Stomach (tissue), 19 donors: ENCODE data around the gene TGM1. TPM values are rescaled to one million over a fixed set of nuclear protein-coding genes. Genes with fewer than 3 reads are reported as not detected.
A peak's percentile ranks its signal among the peaks of the same experiment; 100 is the strongest.

Experiments
- DNase-seq, 2 donors: peaks; one replicate each; pipeline versions ENCODE4 v3.0.0 to v3.0.0-alpha.2; 2013 to 2019
- H3K27ac ChIP-seq, 5 donors: fragments of 200-600 bp in 4 of 5; sonication (generic) in 4 of 5; one replicate each; pipeline ENCODE4 v1.5.1; 2013 to 2019; ENCODE audit warnings: mild to moderate bottlenecking in 1 of 5, moderate library complexity in 1 of 5
- H3K27me3 ChIP-seq, 3 donors: fragments of 200-600 bp; sonication (generic); one replicate each; pipeline ENCODE4 v1.5.1; 2017 to 2019; ENCODE audit warnings: mixed run types in 1 of 3
- H3K36me3 ChIP-seq, 4 donors: fragments of 200-600 bp; sonication (generic); 1 replicate in 3 of 4; 2 replicates in 1 of 4; pipeline ENCODE4 v1.5.1; 2016 to 2019
- H3K4me1 ChIP-seq, 4 donors: fragments of 200-600 bp; sonication (generic); one replicate each; pipeline ENCODE4 v1.5.1; 2016 to 2019
- H3K4me3 ChIP-seq, 4 donors: fragments of 200-600 bp; sonication (generic) in 3 of 4; one replicate each; pipeline ENCODE4 v1.5.1; 2016 to 2019; ENCODE audit warnings: mild to moderate bottlenecking in 1 of 4
- H3K9me3 ChIP-seq, 4 donors: fragments of 200-600 bp; sonication (generic); one replicate each; pipeline ENCODE4 v1.5.1; 2016 to 2019
- EP300 ChIP-seq: sonication (generic); formaldehyde crosslinking; IDR thresholded peaks from one replicate; pipeline ENCODE4 v1.6.1; 2017; ENCODE audit warnings: antibody characterized with exemption
- POLR2A ChIP-seq, 4 donors: fragments of 450-650 bp; IDR thresholded peaks; one replicate each; pipeline ENCODE4 v1.6.1; 2016; ENCODE audit warnings: antibody characterized with exemption in 4 of 4, control low read depth in 2 of 4, mild to moderate bottlenecking in 1 of 4, moderate library complexity in 1 of 4
- POLR2AphosphoS5 ChIP-seq, 3 donors: sonication (generic); formaldehyde crosslinking; IDR thresholded peaks; one replicate each; pipeline ENCODE4 v1.6.1; 2016; ENCODE audit warnings: antibody characterized with exemption in 3 of 3
- WGBS, 5 donors: extraction: QIAGEN DNeasy Blood & Tissue Kit in 3 of 5; methylation state at CpG; one replicate each; pipeline versions ENCODE4 v1.1.5 to v1.1.7; 2013 to 2018; 5-methylcytosine and 5-hydroxymethylcytosine counted together
- intact Hi-C: fragments of 100-400 bp; cut with DNase I; formaldehyde crosslinking; loops from one replicate; pipeline ENCODE4 v1.15.1; 2023; ENCODE audit warnings: low total_unique reads
- long read RNA-seq, 10 donors: transcript quantifications; one replicate each; lab custom pipeline, GENCODE V29; 2026
- polyA plus RNA-seq, 3 donors: library from polyadenylated mRNA; stranded (reverse); fragments of 200-250 nt; gene quantifications; one replicate each; pipeline ENCODE4 v1.2.3, GENCODE V29; 2013
- total RNA-seq, 5 donors: library from RNA; depleted of rRNA; stranded (reverse); fragments of >200 nt; gene quantifications; one replicate each; pipeline versions ENCODE4 v1.1.0 to v1.2.3, GENCODE V29; 2014 to 2016
- TF ChIP-seq, protein P1 (sequence below), 7 experiments: fragments of 450-650 bp in 4 of 7; fragments of 200-600 bp in 3 of 7; sonication (generic) in 3 of 7; IDR thresholded peaks; one replicate each; pipeline ENCODE4 v1.5.1; 2016 to 2019; ENCODE audit warnings: antibody characterized with exemption in 7 of 7, control low read depth in 2 of 7, mild to moderate bottlenecking in 1 of 7
- donor health status: healthy with polysubstance abuse.
- donor health status: Bipolar disorder and iron deficiency.
- donor health status: healthy.

Gene TGM1
- total RNA-seq (10 to 100 TPM in 1 of 5 donors, 1 to 10 TPM in 4; 2.6 to 11.7 (median 4.9) TPM), polyA plus RNA-seq (100 to 1,000 TPM in 1 of 3 donors, 1 to 10 TPM in 2; 1.7 to 131 (median 5.3) TPM)
- long read RNA-seq, donor 1, result 0 reads
- long read RNA-seq, donor 2, partial matches to known transcripts, result 0 of 1 reads
- long read RNA-seq, donor 2, other reads (novel, unspliced or antisense), result 0 of 1 reads
- long read RNA-seq, donor 3, partial matches to known transcripts, result 0 of 5 reads
- long read RNA-seq, donor 3, other reads (novel, unspliced or antisense), result 5 of 5 reads
- long read RNA-seq, donor 4, result 0 reads
- long read RNA-seq, donor 5, result 0 reads
- long read RNA-seq, donor 6, result 0 reads
- long read RNA-seq, donor 7, partial matches to known transcripts, result 0 of 1 reads
- long read RNA-seq, donor 7, other reads (novel, unspliced or antisense), result 0 of 1 reads
- long read RNA-seq, donor 8, result 0 reads
- long read RNA-seq, donor 9, result 0 reads
- long read RNA-seq, donor 10, result 0 reads

DNA sequence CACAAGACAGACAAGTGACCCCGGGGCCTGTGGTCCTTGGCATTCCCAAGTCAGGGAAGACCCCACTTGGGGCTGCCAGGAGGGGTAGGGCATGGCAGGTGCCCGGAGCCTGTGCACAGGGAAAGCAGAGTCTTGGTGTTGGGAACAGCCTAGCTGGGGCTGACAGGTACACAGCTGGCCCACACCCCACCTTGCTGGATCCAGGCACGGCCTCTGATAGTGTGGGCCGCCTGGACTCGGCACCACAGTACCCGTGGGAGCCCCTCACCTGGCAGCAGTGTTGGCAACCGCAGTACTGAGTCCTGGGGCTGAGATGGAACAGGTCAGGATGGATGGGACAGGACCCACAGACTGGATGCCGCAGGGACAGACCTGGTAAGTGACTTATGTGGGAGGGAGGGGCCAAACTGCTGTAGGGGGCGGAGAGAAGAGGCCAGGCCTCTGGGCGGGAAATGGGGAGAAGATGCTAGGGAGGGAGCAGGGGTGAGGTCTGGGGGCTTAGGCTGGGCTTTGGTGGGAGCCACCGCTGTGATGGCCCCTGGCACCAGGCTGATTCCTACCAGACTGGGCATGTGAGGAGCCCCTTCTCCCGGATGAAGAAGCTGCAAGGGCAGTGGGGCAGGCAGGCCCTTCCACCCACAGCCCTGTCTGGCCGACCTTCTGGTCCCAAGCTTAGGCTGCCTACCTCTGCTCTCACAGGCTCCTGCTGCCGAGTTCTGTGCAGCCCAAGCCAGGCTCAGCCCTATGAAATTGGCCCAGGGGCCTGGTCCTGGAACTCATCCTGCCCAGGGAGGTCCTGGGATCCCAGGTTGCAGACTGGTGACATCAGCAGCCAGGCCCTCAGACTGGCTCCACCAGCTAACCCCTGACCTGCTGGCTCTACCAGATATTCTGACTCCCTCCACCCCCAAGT is at the start of gene TGM1:
TGM1 (minus strand) TSS at position 357 of the 913 bp plus-strand sequence. CDS start 825 bp downstream, outside the sequence.
- intact Hi-C loops, result no loop called here
- TF ChIP-seq EP300 (no peak), POLR2AphosphoS5 (IDR thresholded peaks at IDR 0.05) (no peak), POLR2A (IDR thresholded peaks at IDR 0.05) (no peak)
- TF ChIP-seq, protein P1, sequence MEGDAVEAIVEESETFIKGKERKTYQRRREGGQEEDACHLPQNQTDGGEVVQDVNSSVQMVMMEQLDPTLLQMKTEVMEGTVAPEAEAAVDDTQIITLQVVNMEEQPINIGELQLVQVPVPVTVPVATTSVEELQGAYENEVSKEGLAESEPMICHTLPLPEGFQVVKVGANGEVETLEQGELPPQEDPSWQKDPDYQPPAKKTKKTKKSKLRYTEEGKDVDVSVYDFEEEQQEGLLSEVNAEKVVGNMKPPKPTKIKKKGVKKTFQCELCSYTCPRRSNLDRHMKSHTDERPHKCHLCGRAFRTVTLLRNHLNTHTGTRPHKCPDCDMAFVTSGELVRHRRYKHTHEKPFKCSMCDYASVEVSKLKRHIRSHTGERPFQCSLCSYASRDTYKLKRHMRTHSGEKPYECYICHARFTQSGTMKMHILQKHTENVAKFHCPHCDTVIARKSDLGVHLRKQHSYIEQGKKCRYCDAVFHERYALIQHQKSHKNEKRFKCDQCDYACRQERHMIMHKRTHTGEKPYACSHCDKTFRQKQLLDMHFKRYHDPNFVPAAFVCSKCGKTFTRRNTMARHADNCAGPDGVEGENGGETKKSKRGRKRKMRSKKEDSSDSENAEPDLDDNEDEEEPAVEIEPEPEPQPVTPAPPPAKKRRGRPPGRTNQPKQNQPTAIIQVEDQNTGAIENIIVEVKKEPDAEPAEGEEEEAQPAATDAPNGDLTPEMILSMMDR (IDR thresholded peaks at IDR 0.05), result no peak
- WGBS, 5 donors, result 71 to 84% (median 82%) methylated on average over 9 to 14 of the region's 14 CpGs

DNA sequence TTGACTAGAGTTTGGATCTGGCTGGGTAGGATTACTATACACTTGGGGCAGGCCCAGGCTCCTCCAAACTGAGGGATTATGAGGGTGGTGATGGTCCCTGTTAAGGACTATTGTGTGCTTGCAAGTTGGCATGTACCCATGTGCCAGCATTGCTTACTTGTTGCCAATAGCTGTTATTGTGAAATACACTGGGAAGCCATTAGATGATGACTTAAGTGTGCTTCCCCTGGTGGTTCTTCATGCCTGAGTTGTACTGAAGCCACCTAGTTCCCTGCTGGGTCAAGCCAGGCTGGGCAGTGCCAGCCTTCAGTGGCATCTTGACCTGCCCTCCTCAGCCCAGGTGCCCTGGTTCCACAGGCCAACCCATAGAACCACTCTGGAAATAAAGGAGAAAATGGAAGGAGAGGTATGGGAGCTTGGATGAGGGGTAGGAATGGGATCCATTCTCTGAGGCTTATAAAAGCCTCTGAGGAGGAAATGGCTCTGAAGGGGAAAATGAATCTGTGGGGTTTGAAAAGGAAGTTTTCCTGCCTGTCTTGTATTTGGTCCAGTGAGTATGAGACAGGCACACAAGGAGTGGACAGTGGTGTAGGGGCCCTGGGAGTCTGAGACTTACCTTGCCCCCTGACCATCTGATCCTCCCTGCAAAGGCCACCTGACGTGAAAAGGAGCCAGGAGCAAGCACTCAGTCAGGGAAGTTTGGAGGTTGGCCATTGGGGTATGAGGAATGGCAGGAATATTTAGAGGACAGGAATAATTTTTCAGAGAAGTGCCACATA is 49.0 kb upstream of the TGM1 start:
- H3K36me3 ChIP-seq, result peaks cover 0 to 16% (median 5%) of the 10 kb centered on the region in 4 donors
- peak overlapping the region; percentile 47 to 58 (median 57) for H3K4me3 ChIP-seq
- no peak for DNase-seq
- TF ChIP-seq POLR2A (IDR thresholded peaks at IDR 0.05) (no peak), POLR2AphosphoS5 (IDR thresholded peaks at IDR 0.05) (no peak), EP300 (no peak)
- TF ChIP-seq, protein P1 (IDR thresholded peaks at IDR 0.05), result no peak
- peaks cover 60 to 96% (median 82%) of the 10 kb centered on the region in 4 donors for H3K4me1 ChIP-seq
- WGBS, 5 donors, result 82 to 93% (median 89%) methylated on average over 1 of the region's 1 CpG
- H3K9me3 ChIP-seq, result no peaks in the 10 kb centered on the region
- intact Hi-C loops, result no loop called here
- H3K27ac ChIP-seq, result peak overlapping the region; percentile 80 to 95 (median 88)
- peaks cover 0 to 15% (median 0%) of the 10 kb centered on the region in 3 donors for H3K27me3 ChIP-seq

More for the DNA sequence above, at the start of gene TGM1:
- Histone ChIP-seq H3K27ac (no peak within 1 kb of the TSS), H3K4me1 (peaks cover 0 to 12% (median 6%) of the 10 kb centered on the region in 4 donors), H3K4me3 (no peak within 1 kb of the TSS), H3K36me3 (peaks cover 21 to 63% (median 36%) of the 10 kb centered on the region in 4 donors), H3K27me3 (no peaks in the 10 kb centered on the region), H3K9me3 (no peaks in the 10 kb centered on the region)
- DNase-seq, result no peak

DNA sequence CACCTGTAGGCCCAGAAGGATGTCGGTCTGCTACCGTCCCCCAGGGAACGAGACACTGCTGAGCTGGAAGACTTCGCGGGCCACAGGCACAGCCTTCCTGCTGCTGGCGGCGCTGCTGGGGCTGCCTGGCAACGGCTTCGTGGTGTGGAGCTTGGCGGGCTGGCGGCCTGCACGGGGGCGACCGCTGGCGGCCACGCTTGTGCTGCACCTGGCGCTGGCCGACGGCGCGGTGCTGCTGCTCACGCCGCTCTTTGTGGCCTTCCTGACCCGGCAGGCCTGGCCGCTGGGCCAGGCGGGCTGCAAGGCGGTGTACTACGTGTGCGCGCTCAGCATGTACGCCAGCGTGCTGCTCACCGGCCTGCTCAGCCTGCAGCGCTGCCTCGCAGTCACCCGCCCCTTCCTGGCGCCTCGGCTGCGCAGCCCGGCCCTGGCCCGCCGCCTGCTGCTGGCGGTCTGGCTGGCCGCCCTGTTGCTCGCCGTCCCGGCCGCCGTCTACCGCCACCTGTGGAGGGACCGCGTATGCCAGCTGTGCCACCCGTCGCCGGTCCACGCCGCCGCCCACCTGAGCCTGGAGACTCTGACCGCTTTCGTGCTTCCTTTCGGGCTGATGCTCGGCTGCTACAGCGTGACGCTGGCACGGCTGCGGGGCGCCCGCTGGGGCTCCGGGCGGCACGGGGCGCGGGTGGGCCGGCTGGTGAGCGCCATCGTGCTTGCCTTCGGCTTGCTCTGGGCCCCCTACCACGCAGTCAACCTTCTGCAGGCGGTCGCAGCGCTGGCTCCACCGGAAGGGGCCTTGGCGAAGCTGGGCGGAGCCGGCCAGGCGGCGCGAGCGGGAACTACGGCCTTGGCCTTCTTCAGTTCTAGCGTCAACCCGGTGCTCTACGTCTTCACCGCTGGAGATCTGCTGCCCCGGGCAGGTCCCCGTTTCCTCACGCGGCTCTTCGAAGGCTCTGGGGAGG is 47.9 kb upstream of the TGM1 start, which contains the start of gene LTB4R:
LTB4R (plus strand) TSS at position 857 of the 959 bp plus-strand sequence. CDS start 4,150 bp downstream, outside the sequence.
- H3K27ac ChIP-seq, result peak within 1 kb of the TSS; percentile 80 to 95 (median 88)
- peak; percentile 86 to 93 for DNase-seq
- H3K27me3 ChIP-seq, result peaks cover 0 to 4% (median 0%) of the 10 kb centered on the region in 3 donors
- H3K4me1 ChIP-seq, result peaks cover 56 to 87% (median 75%) of the 10 kb centered on the region in 4 donors
- peaks cover 10 to 27% (median 16%) of the 10 kb centered on the region in 4 donors for H3K36me3 ChIP-seq
- intact Hi-C loops, result no loop called here
- peak within 1 kb of the TSS; percentile 47 to 58 (median 57) for H3K4me3 ChIP-seq
- TF ChIP-seq POLR2AphosphoS5 (IDR thresholded peaks at IDR 0.05), result peak in 2 of 3 donors; percentile 62 to 71
- no peak for TF ChIP-seq POLR2A (IDR thresholded peaks at IDR 0.05)
- no peak for TF ChIP-seq EP300
- TF ChIP-seq, protein P1 (IDR thresholded peaks at IDR 0.05), result peak in 4 of 7 experiments; percentile 16 to 61 (median 53)
- no peaks in the 10 kb centered on the region for H3K9me3 ChIP-seq
- 9 to 21% (median 17%) methylated on average over 16 to 99 of the region's 99 CpGs for WGBS, 5 donors
